Activated naive CD4-positive, alpha-beta T cell treated with Interleukin-2 at 50 U/mL for 16 hours (primary cell): ENCODE measurements around the gene NDST3.

Experiments used
- DNase-seq: peaks from one replicate; pipeline ENCODE4 v3.0.0-alpha.2; 2020

The NDST3 gene

DNA sequence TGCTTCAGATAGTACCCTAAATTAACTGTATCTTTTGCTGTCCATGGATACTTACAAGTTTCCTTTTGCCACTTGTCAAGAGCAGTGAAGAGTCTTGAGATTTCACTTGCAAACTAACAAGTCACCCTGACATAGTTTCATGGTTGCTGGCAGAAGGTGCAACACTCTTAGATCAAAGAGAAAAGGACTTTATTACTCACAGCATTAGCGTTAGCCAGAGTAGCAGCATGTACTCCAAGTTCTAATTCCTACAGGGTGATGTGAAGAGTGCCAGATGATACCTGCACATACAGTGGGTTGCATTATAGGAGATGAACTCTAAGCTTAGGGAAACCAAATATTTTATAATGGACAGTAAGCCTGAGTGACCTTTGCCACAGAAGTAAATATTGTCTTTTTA is 47.9 kb downstream of the NDST3 start:
- no peak for DNase-seq

DNA sequence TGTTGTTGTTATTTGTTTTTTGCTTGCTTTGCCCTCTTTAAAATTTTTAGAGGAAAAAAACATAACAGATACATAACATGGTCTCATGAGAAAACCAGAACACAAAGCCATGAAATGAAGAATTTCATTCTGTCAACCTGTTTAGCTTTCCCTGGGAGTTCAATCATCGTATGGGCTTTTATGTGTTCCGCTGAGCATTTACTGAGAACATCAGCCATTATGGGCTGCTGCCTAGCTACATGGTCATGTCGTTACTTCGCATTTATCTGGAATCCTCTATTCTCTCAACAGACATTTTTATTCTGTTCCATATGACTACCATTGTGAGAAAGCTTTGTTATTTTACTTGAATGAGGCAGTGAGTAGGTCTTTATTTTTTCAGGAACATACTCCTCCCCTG is 51.4 kb downstream of the NDST3 start:
- DNase-seq = no peak

DNA sequence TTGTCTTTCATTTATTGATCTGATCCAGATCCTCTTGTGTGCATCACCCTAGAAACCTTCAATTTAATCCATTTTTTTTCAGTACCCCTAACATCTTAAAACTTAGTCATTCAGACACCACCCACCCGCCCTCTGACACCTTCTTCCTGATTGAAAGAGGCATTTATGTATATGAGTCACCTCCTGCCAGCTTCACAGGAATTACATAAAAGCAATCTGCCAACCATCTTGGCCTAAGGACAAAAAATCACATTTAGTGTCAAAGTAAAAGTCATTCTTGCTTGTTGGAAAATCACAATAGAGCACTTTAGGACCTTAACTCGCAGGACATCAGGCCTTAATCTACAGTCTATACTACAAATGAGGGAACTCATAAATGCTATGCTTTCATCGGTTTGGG is 52.1 kb downstream of the NDST3 start:
- no peak for DNase-seq

DNA sequence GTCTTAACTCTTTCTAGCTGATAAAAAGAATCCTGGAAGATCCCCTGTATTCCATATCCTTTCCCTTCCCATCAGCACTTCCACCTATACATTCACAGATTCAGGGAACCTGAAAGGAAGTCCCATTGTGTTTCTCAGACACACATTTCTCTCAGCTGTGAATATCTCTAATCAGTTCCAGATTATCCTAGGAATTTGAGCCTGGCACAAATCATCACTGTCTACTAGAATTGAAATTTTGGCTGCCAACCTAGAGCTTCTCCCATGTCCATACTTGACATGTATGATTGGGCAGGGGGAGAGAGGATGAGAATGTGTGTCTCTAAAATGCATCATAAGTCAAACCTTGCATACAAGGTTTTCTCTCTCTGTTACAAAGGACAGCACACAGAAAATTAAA is 53.1 kb downstream of the NDST3 start:
- no peak for DNase-seq

DNA sequence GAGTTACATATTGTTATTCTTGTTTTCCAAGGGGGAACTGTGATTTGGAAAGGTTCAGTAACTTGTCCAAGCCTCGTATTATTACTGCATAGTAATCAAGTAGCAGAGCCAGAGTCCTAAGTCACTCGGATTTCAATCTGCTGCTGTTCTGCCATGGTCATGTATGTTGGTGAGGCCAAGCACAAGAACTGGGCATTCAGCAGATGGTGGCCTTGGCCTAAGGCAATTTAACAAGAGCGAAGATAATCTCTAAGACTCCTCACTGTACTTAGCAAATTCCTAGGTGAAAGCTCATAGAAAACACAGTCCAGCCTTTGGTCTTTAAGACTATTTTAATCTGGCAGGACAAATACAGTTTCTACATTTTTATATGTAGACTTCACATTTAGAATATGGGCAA is 64.8 kb downstream of the NDST3 start:
- DNase-seq = no peak

DNA sequence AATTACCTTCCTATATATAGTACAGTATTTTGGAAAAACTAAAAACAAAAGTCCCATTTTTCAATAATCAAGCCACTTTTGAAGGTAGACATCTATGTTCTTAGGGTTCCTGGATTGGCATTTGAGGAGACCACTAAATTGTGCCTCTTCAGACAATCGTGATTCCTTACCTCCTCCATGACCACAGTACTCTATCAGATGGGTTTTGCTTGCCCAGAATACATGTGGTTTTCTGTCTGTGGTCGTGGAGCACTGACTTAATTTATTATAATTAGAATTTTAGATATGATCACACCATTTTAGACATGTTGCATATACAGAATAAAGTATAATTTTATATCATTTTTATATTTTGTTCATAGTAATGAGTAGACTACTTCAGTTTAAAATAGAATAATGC is 67.9 kb downstream of the NDST3 start:
- DNase-seq = no peak

DNA sequence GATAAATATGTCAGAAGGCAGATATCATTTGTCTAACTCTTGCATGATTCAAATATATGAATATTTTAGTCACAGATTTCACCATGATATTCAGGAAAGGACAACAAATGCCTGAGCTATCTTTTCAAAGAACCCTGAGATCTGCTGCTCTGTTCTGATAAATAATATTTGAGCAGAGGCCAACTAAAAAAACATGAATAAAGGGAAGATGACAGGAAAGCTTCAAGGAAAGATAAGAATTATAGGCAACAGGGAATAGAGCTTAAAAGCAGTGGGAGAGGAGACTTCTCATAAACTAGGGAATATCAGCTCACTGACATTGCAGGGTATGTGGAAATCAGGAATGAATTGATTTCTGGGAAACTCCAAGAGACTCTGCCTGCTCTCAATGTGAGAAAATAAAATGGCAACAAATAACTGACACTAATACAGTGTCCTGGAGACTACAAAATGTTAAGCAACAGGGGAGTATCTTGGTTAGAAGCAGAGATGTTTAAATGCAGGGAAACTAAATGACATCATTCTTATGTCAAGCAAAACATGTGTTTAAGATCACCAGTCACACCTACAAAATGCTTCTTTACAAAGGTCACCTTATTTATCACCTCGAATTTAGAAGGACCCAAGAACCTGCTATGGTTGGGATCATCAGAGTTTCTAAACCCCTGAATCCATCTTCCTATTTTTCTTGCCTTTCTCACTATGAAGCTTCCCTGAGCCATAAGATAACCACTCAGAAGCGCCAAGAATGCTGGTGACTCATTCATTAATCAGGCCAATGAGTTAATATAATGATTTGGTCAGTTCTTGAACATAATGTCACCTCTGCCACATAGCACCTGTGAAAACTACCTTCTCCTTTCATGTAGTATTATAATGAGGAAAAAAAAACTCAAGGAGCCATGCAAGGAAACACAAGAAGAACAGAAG is 78.1 kb downstream of the NDST3 start:
- DNase-seq = no peak

DNA sequence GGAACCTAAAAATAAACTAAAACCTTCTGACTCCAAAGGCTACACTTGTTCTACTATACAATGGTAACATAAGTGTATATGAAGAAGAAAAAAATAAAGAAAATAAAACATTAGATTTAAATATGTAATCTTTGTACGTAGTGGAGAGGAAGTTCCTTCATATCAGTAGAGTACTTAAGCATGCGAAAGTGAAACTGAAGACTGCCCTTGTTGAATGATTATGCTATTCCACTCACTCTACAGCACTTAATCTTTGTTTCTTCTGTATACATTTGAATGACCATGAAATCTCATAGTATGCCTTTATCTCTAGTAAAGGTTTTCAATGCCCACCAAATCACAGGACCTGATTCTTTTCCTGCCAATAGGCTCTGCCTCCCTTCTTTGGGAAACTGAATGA is 78.9 kb downstream of the NDST3 start:
- DNase-seq = no peak

DNA sequence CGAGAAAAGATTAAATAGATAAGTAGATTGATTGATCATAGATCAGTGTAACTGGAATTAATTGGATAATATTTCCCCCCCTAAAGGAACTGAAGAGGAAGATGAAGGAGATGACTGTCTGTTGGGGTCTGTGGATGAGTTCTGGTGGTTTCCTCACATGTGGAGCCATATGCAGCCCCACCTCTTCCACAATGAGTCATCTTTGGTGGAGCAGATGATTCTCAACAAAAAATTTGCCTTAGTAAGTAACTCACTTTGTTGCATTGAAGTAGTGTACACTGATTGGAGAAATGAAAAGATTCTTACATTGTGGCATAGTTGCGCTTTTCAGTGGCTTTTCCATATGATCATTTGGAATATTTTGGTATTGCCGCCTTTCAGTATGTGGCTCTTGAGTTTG is 80.4 kb downstream of the NDST3 start:
- DNase-seq = no peak

DNA sequence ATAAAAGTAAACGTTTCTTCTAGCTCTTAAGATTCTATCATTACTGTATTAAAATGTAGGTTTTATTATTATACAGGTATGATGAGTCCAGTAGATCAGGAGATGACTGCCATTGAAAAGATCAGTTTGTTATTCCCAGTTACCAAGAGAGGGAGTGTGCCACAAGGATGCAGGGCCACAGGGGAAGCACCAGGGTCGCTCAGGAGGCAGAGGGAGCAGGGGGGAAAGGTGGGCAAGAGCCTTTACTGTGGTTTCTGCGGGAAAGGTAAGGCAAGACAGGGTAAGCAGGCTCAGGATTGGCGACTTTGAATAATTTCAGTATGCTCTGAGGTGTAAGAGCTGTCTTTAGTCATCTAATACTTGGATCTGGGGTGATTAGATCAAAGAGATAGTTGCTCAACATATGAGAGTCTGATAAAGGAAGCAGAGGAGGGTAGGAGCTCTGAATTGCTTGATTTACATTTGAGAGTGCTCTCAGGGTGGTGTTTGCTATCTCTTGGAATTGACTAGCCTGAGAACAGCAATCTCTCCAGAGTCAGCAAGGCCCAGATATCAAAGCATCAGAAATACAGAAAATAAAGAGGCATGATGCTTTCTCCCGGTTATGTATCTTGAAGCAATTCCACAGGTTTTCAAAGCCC is 86.0 kb downstream of the NDST3 start:
- no peak for DNase-seq

DNA sequence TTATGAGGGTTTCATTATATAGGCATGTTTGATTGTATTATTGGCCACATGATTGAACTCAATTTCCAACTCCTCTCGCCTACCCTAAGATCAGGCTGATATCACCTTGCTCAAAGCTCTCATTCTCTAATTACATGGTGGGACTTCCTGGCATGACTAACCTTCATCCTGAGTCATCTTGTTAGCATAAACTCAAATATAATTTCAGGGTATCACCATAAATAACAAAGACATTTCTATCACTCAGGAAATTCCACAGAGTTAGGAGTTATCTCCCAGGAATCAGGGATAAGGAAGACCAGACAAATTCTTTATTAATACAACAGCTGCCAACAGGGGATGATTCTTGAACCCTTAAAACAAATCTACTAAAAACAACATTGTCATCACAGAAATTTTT is 90.7 kb downstream of the NDST3 start:
- no peak for DNase-seq

DNA sequence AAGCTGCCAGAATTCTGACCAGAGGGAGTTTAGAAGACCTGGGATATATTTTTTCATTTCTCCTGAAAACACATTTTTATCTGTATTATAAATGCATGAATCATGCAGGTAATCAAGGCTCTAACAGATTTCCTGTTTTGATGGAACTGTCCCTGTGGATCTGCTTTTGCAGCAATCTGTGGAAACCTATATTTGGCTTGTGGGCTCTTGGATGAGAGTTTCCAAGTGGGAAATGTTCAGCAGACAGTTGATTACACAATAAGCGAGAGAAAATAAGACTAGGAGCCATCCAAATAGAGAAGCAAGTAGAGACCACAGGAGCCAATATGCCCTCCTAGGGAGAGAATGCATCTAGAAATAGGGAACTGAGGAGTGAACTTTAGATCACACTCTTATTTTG is 105.0 kb downstream of the NDST3 start:
- DNase-seq = no peak

DNA sequence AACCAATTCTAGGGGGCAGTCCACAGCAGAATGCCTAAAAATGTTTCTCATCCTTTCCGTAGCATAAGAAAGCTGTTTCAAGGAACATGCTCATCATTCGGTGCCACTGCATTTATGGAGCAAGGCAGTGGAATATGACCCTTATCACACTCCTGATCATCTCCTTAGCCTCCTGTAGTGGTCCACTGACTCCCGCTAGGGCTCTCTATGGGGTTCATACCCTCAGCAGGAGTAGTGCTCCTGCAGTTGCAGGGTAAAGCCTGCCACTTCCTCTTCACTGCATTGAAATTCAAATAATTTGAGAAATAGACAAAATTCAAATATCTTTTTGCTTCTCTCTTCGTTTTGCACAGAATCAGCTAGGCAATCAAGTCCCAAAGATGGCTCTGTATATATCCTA is 107.0 kb downstream of the NDST3 start:
- no peak for DNase-seq

DNA sequence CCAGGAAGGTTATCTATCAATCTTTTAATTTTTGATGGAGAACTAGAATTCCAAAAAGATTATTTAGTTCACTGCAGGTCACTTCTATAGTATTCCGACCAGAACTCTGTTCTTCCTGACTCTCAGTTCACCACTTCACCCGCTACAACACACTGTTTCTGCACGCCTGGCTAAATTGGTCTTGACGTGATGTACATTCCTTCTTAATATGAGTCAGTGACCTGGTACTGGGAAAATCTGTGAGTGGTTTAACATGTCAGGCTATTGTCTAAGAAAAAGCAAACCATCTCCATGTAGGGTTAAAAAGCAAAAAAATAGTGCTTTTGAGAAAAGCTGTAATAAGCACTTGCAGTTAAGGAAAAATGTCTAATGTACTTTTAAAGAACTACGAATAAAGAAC is 120.4 kb downstream of the NDST3 start:
- no peak for DNase-seq

DNA sequence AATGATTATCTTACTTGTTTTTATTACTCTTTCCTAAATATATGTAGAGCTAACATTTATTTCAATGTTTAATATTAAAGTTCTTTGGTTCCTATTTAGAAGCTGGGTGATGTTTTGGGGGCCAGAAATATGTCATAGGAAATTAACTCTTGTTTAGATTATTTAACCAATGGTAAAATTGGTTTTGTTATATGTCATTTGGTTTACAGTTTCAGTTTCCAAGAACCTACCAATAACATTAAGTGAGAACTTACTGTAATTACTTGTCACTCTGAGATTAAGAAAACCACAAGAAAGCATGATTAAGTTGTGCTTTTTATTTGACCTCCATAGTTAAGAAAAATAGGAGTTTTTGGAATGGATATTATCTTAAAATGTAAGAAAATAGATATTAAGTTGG is 121.2 kb downstream of the NDST3 start:
- no peak for DNase-seq

DNA sequence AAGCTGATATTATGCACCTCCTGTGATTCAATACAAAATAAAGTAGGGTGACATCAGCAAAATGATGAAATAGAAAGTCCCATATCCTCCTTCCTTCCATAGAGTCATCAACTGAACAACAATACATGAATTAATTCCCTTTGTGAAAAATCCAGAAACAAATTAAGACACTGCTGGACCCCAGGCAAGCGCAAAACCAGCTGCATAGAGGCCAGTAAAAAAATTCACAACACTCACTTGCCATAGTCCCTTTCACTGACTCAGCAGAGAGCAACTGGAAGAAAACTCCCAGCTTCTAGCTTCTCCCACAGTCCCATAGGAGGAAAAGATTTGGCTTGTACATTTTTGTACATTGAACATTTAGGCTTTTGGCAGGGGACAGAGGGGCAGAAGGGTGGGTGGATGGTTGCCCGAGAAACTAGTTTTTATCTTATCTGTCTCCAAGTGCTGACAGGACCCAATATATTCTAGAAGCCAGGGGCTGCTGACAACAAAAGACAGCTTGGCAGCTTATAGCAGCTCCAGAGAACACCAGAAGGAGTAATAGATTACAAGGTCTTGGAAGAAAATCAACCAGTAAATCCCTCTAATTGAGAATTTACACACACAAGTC is 124.6 kb downstream of the NDST3 start:
- DNase-seq = no peak

DNA sequence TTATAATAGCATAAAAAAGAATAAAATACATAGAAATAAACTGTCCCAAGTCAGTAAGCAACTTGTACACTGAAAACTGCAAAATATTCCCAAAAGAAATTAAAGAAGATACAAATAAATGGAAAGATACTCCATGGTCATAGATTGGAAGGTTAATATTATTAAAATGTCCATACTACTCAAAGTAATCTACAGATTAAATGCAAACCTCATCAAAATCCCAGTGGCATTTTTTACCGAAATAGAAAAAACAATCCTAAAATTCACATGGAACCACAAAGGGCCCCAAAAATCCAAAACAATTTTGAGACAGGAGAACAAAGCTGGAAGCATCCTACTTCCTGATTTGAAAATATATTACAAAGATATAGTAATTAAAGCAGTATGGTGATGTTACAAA is 133.0 kb downstream of the NDST3 start:
- no peak for DNase-seq

DNA sequence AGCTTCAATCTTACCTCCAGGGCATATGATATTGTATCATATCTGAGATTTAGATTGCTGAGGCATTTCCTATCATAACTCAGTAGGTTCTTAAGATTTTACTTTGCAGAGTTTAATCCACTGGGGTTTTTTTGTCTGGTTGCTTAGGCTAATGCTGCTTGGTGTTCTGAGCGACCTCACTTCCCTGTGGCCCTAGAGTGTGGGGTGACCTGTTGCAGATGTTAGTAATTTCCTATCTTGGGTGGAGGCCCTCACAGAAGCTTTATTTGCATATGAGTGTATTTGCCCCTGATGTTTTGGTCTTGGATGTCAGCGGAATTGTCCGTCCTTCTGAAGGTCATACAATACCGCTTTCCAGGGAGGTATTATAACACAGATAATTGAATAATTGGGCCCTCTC is 137.1 kb downstream of the NDST3 start:
- DNase-seq = no peak

DNA sequence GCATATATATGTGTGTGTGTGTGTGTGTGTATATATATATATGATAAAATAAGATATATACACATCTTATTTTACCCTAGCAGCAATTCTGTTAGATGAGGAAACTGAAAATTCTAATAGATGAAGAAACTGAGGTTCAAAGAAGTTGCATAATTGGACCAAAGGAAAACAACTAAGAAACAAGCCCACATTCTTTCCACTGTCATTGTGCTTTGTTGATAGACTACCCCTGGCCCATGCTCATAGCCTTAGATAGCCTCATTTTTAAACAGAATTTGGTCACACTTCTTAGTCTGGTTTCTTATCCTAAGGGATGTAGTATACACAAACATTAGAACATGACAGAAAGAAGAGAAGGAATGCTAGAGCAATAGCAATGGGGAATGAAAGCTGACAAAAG is 138.8 kb downstream of the NDST3 start:
- no peak for DNase-seq

DNA sequence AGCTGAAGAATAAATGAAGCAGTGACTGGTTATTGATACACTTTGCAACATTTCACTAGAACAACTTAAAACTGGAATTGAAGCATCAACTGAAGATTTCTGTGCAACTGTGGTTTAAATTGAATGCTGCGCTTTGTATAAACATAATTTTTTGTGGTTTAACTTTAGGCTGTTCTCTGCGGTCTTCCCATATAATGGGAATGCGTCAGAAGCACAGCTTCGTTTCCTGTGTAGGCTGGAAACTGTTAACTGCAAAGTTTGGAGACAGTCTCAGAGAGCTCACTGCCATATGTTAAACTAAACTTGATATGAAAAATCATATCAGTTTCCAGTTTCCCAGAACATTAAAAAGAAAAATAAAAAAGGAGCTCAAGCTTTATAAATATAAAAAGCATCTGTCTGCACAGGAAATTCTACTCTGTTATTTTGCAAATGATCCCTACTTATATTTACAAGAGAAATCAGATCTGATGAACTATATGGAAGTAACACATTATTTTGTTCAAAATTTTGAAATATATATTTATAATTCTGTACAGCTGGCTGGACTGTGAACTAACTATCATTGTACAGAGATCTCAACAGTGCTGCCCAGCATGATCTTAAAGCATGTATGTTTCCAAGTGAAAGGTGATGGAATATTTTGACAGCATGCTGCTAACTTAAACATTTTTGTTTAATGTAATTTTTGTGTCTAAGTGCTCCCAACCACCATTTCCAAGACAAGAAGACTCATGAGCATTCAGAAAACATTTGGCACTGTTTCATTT is 139.9 kb downstream of the NDST3 start:
- DNase-seq = no peak

DNA sequence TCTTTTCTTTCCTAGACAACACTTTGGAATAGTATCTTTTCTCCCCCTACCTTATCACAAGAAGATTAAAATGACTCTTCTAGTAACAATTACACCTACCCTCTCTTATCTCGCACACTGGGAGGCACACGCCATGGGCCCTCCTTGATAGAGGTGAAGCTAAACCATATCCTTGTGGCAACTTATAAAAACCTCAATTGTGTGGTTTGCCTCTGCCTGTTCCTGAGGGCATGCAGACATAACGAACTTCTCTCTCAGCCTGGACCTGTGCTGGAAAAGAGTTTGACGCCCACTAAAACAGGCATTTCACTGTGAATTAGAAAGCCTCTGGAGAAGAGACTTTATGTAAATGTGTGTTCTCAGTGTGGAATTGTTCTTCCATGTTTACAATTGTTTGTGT is 141.2 kb downstream of the NDST3 start:
- DNase-seq = no peak

DNA sequence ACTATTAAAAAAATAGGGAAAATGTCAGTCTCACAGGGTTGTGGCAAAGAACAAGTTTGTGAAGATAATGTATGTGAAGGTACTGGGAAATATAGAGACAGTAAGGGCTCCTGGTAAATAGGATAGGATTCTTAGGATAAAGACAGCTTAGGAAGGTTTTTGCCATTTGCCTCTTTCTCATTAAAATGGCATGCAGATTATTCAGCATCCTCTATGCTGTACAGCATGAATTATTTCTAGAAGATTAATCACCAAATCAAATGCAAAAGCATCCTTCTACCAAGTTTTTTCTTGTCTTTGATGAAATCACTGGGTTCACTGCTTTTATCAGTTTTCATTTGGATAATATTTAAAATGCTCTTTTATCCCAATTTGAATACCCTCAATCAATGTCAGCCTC is 142.8 kb downstream of the NDST3 start:
- DNase-seq = no peak

DNA sequence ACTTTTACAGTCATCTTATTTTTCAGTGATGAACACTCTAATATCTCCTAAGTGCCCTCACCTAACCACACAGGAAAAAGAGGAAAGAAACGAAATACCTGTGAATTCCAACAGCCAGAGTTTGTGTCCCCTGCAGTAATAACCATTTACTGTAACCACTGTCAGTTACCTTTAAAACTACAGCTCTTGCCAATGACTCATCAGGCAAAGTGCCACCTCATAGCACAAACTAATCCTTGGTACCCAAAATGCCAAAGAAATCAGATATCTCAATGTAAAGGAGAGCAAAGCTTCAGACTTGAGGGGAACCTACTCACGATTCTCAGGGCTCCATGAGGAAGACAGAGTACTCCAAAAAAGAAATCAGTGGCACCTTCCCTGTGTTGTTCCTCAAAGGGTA is 146.5 kb downstream of the NDST3 start:
- no peak for DNase-seq

DNA sequence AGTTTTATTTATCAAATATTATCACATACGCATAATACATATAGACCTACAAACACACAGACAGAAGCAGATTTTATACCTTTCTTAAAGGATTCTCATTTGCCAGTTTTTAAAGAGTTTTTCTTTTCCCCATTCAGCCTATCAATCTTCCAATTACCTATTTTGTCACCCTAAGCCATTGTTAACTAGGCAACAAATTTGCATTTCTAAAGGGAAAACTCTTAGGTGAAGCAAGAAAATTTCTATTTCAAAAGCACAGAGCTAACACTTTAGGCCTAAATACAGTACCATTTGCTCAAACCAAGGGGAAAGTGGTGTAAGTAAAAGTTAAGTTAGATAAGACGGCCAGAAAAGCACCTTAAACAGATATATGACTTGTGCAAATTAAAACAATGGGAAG is 156.6 kb downstream of the NDST3 start:
- no peak for DNase-seq
